ENCODE results near the gene CPN2.

Gene CPN2

GRCh38 chr3:194330160-194330559, 21.0 kb downstream of the CPN2 start:
- Mint-ChIP-seq H3K27ac (no peak overlapping the region), H3K36me3 (no peaks in the 10 kb centered on the region)

GRCh38 chr3:194329583-194329965, 21.6 kb downstream of the CPN2 start:
- ATAC-seq: no peak
- H3K27ac Mint-ChIP-seq: no peak overlapping the region
- H3K27me3 Mint-ChIP-seq: peaks cover 43% of the 10 kb centered on the region
- H3K4me1 Mint-ChIP-seq: peaks cover 11% of the 10 kb centered on the region
- H3K36me3 Mint-ChIP-seq: no peaks in the 10 kb centered on the region
- no peaks in the 10 kb centered on the region for H3K9me3 Mint-ChIP-seq
- no peak overlapping the region for H3K4me3 Mint-ChIP-seq

More at GRCh38 chr3:194330160-194330559, 21.0 kb downstream of the CPN2 start:
- H3K4me1 Mint-ChIP-seq: peaks cover 11% of the 10 kb centered on the region
- H3K27me3 Mint-ChIP-seq: peaks cover 43% of the 10 kb centered on the region
- H3K9me3 Mint-ChIP-seq: no peaks in the 10 kb centered on the region
- ATAC-seq: no peak
- no peak overlapping the region for H3K4me3 Mint-ChIP-seq

GRCh38 chr3:194328942-194329582, 22.1 kb downstream of the CPN2 start:
- H3K4me3 Mint-ChIP-seq: no peak overlapping the region
- H3K27ac Mint-ChIP-seq: no peak overlapping the region

GRCh38 chr3:194328053-194328657, 23.0 kb downstream of the CPN2 start:
- Mint-ChIP-seq H3K27me3 (peaks cover 30% of the 10 kb centered on the region), H3K36me3 (no peaks in the 10 kb centered on the region), H3K27ac (no peak overlapping the region), H3K9me3 (no peaks in the 10 kb centered on the region), H3K4me1 (peaks cover under 1% of the 10 kb centered on the region), H3K4me3 (no peak overlapping the region)
- no peak for ATAC-seq

More at GRCh38 chr3:194328942-194329582, 22.1 kb downstream of the CPN2 start:
- Mint-ChIP-seq H3K36me3 (no peaks in the 10 kb centered on the region), H3K27me3 (peaks cover 39% of the 10 kb centered on the region), H3K9me3 (no peaks in the 10 kb centered on the region), H3K4me1 (peaks cover 10% of the 10 kb centered on the region)
- ATAC-seq: no peak

- no peak for ATAC-seq
- no peaks in the 10 kb centered on the region for H3K9me3 Mint-ChIP-seq
- H3K36me3 Mint-ChIP-seq: no peaks in the 10 kb centered on the region
- no peak overlapping the region for H3K4me3 Mint-ChIP-seq
- peaks cover 28% of the 10 kb centered on the region for H3K27me3 Mint-ChIP-seq
- no peaks in the 10 kb centered on the region for H3K4me1 Mint-ChIP-seq
- no peak overlapping the region for H3K27ac Mint-ChIP-seq
These were observed 23.7 kb downstream of the CPN2 start for GRCh38 chr3:194327218-194328052.

- Mint-ChIP-seq H3K4me3 (no peak overlapping the region), H3K4me1 (no peaks in the 10 kb centered on the region)
These were observed 24.2 kb downstream of the CPN2 start for GRCh38 chr3:194326968-194327217.

GRCh38 chr3:194326192-194326967, 24.7 kb downstream of the CPN2 start:
- H3K4me3 Mint-ChIP-seq: no peak overlapping the region
- no peak overlapping the region for H3K27ac Mint-ChIP-seq
- H3K27me3 Mint-ChIP-seq: peaks cover 26% of the 10 kb centered on the region
- no peaks in the 10 kb centered on the region for H3K4me1 Mint-ChIP-seq
- no peaks in the 10 kb centered on the region for H3K36me3 Mint-ChIP-seq
- ATAC-seq: no peak
- H3K9me3 Mint-ChIP-seq: no peaks in the 10 kb centered on the region

More at GRCh38 chr3:194326968-194327217, 24.2 kb downstream of the CPN2 start:
- Mint-ChIP-seq H3K27me3 (peaks cover 29% of the 10 kb centered on the region), H3K36me3 (no peaks in the 10 kb centered on the region), H3K9me3 (no peaks in the 10 kb centered on the region), H3K27ac (no peak overlapping the region)
- ATAC-seq: no peak

- Mint-ChIP-seq H3K4me3 (no peak overlapping the region), H3K36me3 (no peaks in the 10 kb centered on the region), H3K9me3 (no peaks in the 10 kb centered on the region), H3K27ac (no peak overlapping the region), H3K4me1 (no peaks in the 10 kb centered on the region), H3K27me3 (peaks cover 25% of the 10 kb centered on the region)
- ATAC-seq: no peak
These were observed 25.5 kb downstream of the CPN2 start for GRCh38 chr3:194325424-194326153.

- Mint-ChIP-seq H3K9me3 (no peaks in the 10 kb centered on the region), H3K4me3 (no peak overlapping the region), H3K36me3 (no peaks in the 10 kb centered on the region), H3K27me3 (peaks cover 19% of the 10 kb centered on the region), H3K27ac (no peak overlapping the region), H3K4me1 (no peaks in the 10 kb centered on the region)
- ATAC-seq: no peak
These were observed 26.3 kb downstream of the CPN2 start for GRCh38 chr3:194324823-194325327.

- Mint-ChIP-seq H3K36me3 (peaks cover 5% of the 10 kb centered on the region), H3K4me1 (no peaks in the 10 kb centered on the region), H3K27me3 (peaks cover 13% of the 10 kb centered on the region), H3K9me3 (peaks cover 6% of the 10 kb centered on the region), H3K4me3 (no peak overlapping the region), H3K27ac (no peak overlapping the region)
- peak; percentile 74 for ATAC-seq
These were observed 27.1 kb downstream of the CPN2 start for GRCh38 chr3:194323785-194324735.

- H3K27ac Mint-ChIP-seq: no peak overlapping the region
- no peak overlapping the region for H3K4me3 Mint-ChIP-seq
- peaks cover 9% of the 10 kb centered on the region for H3K9me3 Mint-ChIP-seq
- H3K36me3 Mint-ChIP-seq: peaks cover 9% of the 10 kb centered on the region
- H3K4me1 Mint-ChIP-seq: no peaks in the 10 kb centered on the region
- peaks cover 13% of the 10 kb centered on the region for H3K27me3 Mint-ChIP-seq
- no peak for ATAC-seq
These were observed 28.4 kb downstream of the CPN2 start for GRCh38 chr3:194322678-194323211.

GRCh38 chr3:194321693-194322640, 29.2 kb downstream of the CPN2 start:
- no peak for ATAC-seq
- peaks cover 9% of the 10 kb centered on the region for H3K9me3 Mint-ChIP-seq
- H3K27me3 Mint-ChIP-seq: peaks cover 14% of the 10 kb centered on the region
- H3K4me3 Mint-ChIP-seq: no peak overlapping the region
- H3K36me3 Mint-ChIP-seq: peaks cover 9% of the 10 kb centered on the region
- H3K27ac Mint-ChIP-seq: no peak overlapping the region
- no peaks in the 10 kb centered on the region for H3K4me1 Mint-ChIP-seq
